LNCAP (cell line): ENCODE measurements around the gene HSPB3.

ENCODE experiments used
- CTCF ChIP-seq: fragments of 450-650 bp; IDR thresholded peaks from 2 replicates; pipeline ENCODE4 v1.5.1; 2017; ENCODE audit warnings: mild to moderate bottlenecking

Gene HSPB3

GRCh38 chr5:54425258-54425657, 30.2 kb upstream of the HSPB3 start:
- no peak for TF ChIP-seq CTCF

- TF ChIP-seq CTCF: no peak
These were observed 29.3 kb upstream of the HSPB3 start for GRCh38 chr5:54426209-54426608.

- TF ChIP-seq CTCF: no peak
These were observed 16.7 kb upstream of the HSPB3 start for GRCh38 chr5:54438620-54439389.

GRCh38 chr5:54440456-54440893, 15.0 kb upstream of the HSPB3 start:
- TF ChIP-seq CTCF: no peak

GRCh38 chr5:54442271-54442670, 13.2 kb upstream of the HSPB3 start:
- no peak for TF ChIP-seq CTCF

GRCh38 chr5:54443270-54443669, 12.2 kb upstream of the HSPB3 start:
- peak; percentile 38 for TF ChIP-seq CTCF

- TF ChIP-seq CTCF: no peak
These were observed 9.7 kb upstream of the HSPB3 start for GRCh38 chr5:54445691-54446378.
